Gastroesophageal sphincter (tissue), 4 donors: ENCODE results near the gene CHD1. TPM values are rescaled to one million over a fixed set of nuclear protein-coding genes. Genes with fewer than 3 reads are reported as not detected.

Experiments
- ATAC-seq: fragments of 150-250 bp; one replicate; pipeline ENCODE4 v1.9.1; 2016; ENCODE audit warnings: mild to moderate bottlenecking, moderate library complexity
- H3K27ac ChIP-seq, 4 donors: fragments of 200-600 bp; sonication (generic) in 3 of 4; 1 replicate in 3 of 4; 2 replicates in 1 of 4; pipeline ENCODE4 v1.5.1; 2016 to 2019
- H3K27me3 ChIP-seq: fragments of 200-600 bp; sonication (generic); one replicate; pipeline ENCODE4 v1.5.1; 2019
- H3K36me3 ChIP-seq, 2 donors: fragments of 200-600 bp; sonication (generic); one replicate each; pipeline ENCODE4 v1.5.1; 2019; ENCODE audit warnings: control low read depth in 1 of 2
- H3K4me1 ChIP-seq, 3 donors: fragments of 200-600 bp; sonication (generic); 1 replicate in 2 of 3; 2 replicates in 1 of 3; pipeline ENCODE4 v1.5.1; 2016 to 2019; ENCODE audit warnings: control low read depth in 2 of 3
- H3K4me3 ChIP-seq, 2 donors: fragments of 200-600 bp; sonication (generic); one replicate each; pipeline ENCODE4 v1.5.1; 2019; ENCODE audit warnings: mild to moderate bottlenecking in 1 of 2, moderate library complexity in 1 of 2
- H3K9me3 ChIP-seq, 3 donors: fragments of 200-600 bp; sonication (generic); one replicate each; pipeline ENCODE4 v1.5.1; 2017 to 2019; ENCODE audit warnings: control low read depth in 2 of 3
- CTCF ChIP-seq, 4 experiments: fragments of 200-600 bp in 2 of 4; fragments of 450-650 bp in 2 of 4; sonication (generic) in 1 of 4; IDR thresholded peaks; one replicate each; pipeline ENCODE4 v1.5.1; 2017 to 2019; ENCODE audit warnings: antibody characterized with exemption in 4 of 4, mild to moderate bottlenecking in 2 of 4, moderate library complexity in 2 of 4
- EP300 ChIP-seq: sonication (generic); formaldehyde crosslinking; IDR thresholded peaks from one replicate; pipeline ENCODE4 v1.6.1; 2017; ENCODE audit warnings: antibody characterized with exemption, mild to moderate bottlenecking
- POLR2A ChIP-seq, 2 donors: fragments of 450-650 bp; IDR thresholded peaks; one replicate each; pipeline ENCODE4 v1.6.1; 2017; ENCODE audit warnings: antibody characterized with exemption in 2 of 2, mild to moderate bottlenecking in 2 of 2, moderate library complexity in 1 of 2
- POLR2AphosphoS5 ChIP-seq: sonication (generic); formaldehyde crosslinking; IDR thresholded peaks from one replicate; pipeline ENCODE4 v1.6.1; 2017; ENCODE audit warnings: antibody characterized with exemption
- WGBS, 2 donors: methylation state at CpG; one replicate each; pipeline ENCODE4 v1.1.5; 2018; ENCODE audit warnings: low coverage in 1 of 2; 5-methylcytosine and 5-hydroxymethylcytosine counted together
- total RNA-seq, 4 donors: library from RNA; depleted of rRNA; stranded (reverse); fragments of >200 nt; gene quantifications; one replicate each; pipeline ENCODE4 v1.1.0, GENCODE V29; 2016

The CHD1 gene
- total RNA-seq, 4 donors from 2014 or later: 22.7 to 58.1 (median 48.2) TPM

- Histone ChIP-seq H3K27ac (no peak overlapping the region), H3K4me3 (no peak overlapping the region), H3K36me3 (peaks cover 0 to 97% of the 10 kb centered on the region in 2 donors), H3K4me1 (no peaks in the 10 kb centered on the region), H3K27me3 (no peaks in the 10 kb centered on the region), H3K9me3 (no peaks in the 10 kb centered on the region)
- TF ChIP-seq POLR2AphosphoS5 (no peak), POLR2A (IDR thresholded peaks at IDR 0.05) (no peak), CTCF (IDR thresholded peaks at IDR 0.05) (no peak), EP300 (no peak)
- WGBS, 2 donors: 62 to 80% methylated on average over 1 to 2 of the region's 2 CpGs
- no peak for ATAC-seq
Measured at GRCh38 chr5:98865690-98866089, 63.1 kb downstream of the CHD1 start.

GRCh38 chr5:98847054-98847453 is 81.8 kb downstream of the CHD1 start:
- 36 to 38% methylated on average over 1 of the region's 1 CpG for WGBS, 2 donors

GRCh38 chr5:98846520-98846919 is 82.3 kb downstream of the CHD1 start:
- no peak overlapping the region for H3K27ac ChIP-seq
- WGBS, 2 donors: 85 to 100% methylated on average over 1 to 3 of the region's 3 CpGs
- no peaks in the 10 kb centered on the region for H3K9me3 ChIP-seq
- no peaks in the 10 kb centered on the region for H3K36me3 ChIP-seq
- TF ChIP-seq CTCF (IDR thresholded peaks at IDR 0.05) (no peak), POLR2A (IDR thresholded peaks at IDR 0.05) (no peak), POLR2AphosphoS5 (no peak), EP300 (no peak)
- H3K27me3 ChIP-seq: no peaks in the 10 kb centered on the region
- no peaks in the 10 kb centered on the region for H3K4me1 ChIP-seq
- H3K4me3 ChIP-seq: no peak overlapping the region
- ATAC-seq: no peak

More at GRCh38 chr5:98847054-98847453, 81.8 kb downstream of the CHD1 start:
- no peak for ATAC-seq
- Histone ChIP-seq H3K4me1 (no peaks in the 10 kb centered on the region), H3K27ac (no peak overlapping the region), H3K27me3 (no peaks in the 10 kb centered on the region), H3K36me3 (no peaks in the 10 kb centered on the region), H3K4me3 (no peak overlapping the region), H3K9me3 (no peaks in the 10 kb centered on the region)
- TF ChIP-seq CTCF (IDR thresholded peaks at IDR 0.05) (no peak), POLR2A (IDR thresholded peaks at IDR 0.05) (no peak), POLR2AphosphoS5 (no peak), EP300 (no peak)

- Histone ChIP-seq H3K36me3 (no peaks in the 10 kb centered on the region), H3K4me3 (no peak overlapping the region), H3K4me1 (no peaks in the 10 kb centered on the region), H3K27me3 (no peaks in the 10 kb centered on the region), H3K27ac (no peak overlapping the region), H3K9me3 (no peaks in the 10 kb centered on the region)
- no peak for ATAC-seq
- no peak for TF ChIP-seq EP300
- no peak for TF ChIP-seq POLR2A (IDR thresholded peaks at IDR 0.05)
- TF ChIP-seq CTCF (IDR thresholded peaks at IDR 0.05): no peak
- TF ChIP-seq POLR2AphosphoS5: no peak
- 100% methylated on average over 1 to 2 of the region's 8 CpGs for WGBS, 2 donors
Measured at GRCh38 chr5:98845878-98846277, 82.9 kb downstream of the CHD1 start.

GRCh38 chr5:98844865-98845264 is 83.9 kb downstream of the CHD1 start:
- Histone ChIP-seq H3K36me3 (no peaks in the 10 kb centered on the region), H3K9me3 (no peaks in the 10 kb centered on the region), H3K27me3 (no peaks in the 10 kb centered on the region), H3K27ac (no peak overlapping the region), H3K4me1 (no peaks in the 10 kb centered on the region), H3K4me3 (no peak overlapping the region)
- WGBS, 2 donors: 95 to 100% methylated on average over 3 to 6 of the region's 6 CpGs
- TF ChIP-seq CTCF (IDR thresholded peaks at IDR 0.05): no peak
- TF ChIP-seq POLR2A (IDR thresholded peaks at IDR 0.05): no peak
- TF ChIP-seq POLR2AphosphoS5: no peak
- no peak for TF ChIP-seq EP300
- ATAC-seq: no peak
